GM23248 (cell line): ENCODE results near the gene AJM1.

Experiments
- EZH2 ChIP-seq: fragments of 200-600 bp; sonication (generic); IDR thresholded peaks from 2 replicates; pipeline ENCODE4 v1.6.1; 2018; ENCODE audit warnings: antibody characterized with exemption, mild to moderate bottlenecking; ENCODE audit not compliant: insufficient read depth, poor library complexity, severe bottlenecking
- EZH2phosphoT487 ChIP-seq: fragments of 200-600 bp; sonication (generic); IDR thresholded peaks from 2 replicates; pipeline ENCODE4 v1.6.1; 2018; ENCODE audit warnings: antibody characterized with exemption, moderate library complexity, mild to moderate bottlenecking, low read depth; ENCODE audit not compliant: insufficient read depth

DNA sequence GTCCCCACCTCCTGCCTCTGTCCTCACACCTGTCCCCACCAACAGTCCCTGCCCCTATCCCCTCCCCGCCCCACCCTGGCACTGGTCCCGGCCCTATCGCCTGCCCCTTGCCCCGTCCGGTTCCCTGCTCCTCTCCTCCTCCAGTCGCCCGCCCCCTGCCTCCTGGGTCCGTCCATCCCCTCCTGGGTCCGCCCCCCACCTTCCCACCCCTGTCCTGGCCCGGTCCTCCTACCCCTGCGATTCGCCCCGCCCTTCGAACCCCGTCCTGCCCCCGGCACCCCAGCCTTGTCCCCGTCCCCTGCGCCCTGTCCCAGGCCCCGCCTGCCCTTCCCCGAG is 23.5 kb downstream of the AJM1 start:
- no peak for TF ChIP-seq EZH2
- TF ChIP-seq EZH2phosphoT487: no peak
